GM21390 (cell line): ENCODE data around the gene TMEM74B.

Experiments
- ATAC-seq: cut with Tn5 transposase; IDR thresholded peaks from one replicate; pipeline ENCODE4 v1.9.1; 2021; ENCODE audit not compliant: unreplicated experiment

The TMEM74B gene

DNA sequence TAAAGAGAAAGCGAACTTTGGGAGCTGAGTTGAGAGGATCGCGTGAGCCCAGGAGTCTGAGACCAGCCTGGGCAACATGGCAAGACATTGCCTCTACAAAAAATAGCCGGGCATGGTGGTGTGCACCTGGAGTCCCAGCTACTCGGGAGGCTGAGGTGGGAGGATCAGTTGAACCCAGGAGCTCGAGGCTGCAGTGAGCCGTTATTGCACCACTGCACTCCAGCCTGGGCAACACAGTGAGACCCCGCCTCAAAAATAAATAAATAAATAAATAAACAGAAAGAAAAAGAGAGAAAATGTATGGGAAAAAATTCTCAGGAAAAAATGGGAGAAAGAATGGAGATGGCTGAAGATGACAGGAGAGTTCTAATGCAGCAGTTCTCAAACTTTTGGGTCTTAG, 21.0 kb upstream of the TMEM74B start:
- ATAC-seq: no peak

DNA sequence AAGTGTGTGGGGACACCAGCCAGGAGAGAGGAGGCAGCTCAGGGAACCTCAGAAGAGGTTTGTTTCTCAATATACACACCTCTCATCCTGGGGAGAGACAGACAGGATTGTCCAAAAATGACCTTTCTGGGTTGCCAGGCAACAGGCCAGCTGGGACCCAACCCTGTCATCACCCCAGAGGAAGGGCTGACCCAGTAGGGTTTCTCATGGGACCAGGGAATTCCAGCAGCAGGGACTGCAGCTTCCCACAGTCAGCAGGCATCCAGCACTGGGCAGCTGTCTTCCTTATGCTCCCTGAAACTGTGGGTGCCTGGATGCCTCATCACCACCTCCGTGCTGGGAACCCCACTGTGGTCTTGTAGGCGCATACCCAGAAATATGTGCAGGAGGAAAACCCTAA, 19.8 kb upstream of the TMEM74B start:
- no peak for ATAC-seq

DNA sequence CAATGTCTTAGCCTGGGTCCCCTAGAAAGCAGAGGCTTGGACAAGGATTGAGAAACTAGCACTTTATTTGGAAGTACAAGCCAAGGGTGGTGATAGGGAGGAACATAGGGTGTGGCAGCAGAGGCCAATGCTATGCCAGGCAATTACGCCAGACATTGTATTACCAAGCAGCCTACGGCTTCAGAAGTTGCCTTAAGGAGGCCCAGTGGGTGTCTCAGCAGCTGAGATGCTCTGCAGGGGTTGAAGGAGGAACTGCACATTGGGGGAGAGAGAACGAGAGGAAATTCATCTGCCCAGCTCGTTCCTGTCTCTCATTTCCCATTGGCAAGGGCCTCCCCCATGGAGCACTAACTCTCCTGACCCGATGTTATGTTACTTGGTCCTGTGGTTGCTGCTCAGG, 19.3 kb upstream of the TMEM74B start:
- ATAC-seq: no peak

DNA sequence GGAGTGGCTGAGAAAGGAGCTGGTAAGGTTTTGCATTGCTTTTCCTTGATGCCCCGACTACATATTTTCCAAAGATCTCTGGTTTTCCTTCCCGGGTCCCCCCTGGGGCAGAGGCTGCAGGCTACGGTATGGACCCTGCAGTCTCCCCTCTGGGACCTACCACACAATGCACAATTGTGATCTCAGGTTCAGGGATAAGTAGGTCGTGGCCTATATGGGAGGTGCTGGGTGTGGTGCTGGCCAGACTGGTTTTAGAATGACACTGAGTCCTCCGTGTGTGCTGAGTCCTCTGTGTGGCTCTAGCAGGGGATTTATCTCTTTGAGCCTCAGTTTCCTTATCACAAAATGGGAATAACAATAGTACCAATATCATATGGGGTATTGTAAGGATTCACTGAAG, 18.8 kb upstream of the TMEM74B start:
- ATAC-seq: no peak

DNA sequence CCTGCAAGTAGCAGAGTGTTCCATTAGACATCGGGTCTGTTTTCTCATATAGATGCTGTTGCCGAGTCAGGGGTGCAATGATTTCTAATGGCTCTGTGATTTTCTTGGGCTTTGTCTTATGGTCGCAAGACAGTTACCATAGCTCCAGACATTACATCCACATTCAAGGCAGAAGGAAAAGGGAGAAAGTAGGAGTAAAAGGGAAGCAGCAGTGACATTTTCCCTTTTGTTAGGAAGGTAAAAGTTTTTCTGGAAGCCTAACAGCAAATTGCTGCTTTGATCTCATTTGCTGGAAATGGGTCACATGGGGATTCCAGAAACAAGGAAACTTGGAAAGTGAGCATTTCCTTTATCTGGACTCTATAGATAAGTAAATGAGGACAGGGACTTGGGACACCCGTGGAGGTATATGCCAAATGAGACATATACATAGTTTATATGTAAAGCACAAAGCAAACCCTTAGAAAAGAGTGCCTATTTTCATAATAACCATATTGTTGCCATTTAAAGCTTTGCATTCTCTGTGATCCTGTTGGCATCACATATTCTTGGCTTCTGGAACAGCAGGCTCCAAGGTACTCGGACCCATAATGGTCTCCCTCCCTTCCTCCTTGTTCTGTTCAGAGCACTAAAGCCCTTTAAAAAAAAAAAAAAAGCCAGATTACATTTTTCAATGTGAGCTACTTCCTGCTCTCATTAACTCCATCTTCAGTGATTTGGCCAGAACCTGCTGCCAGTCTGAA, 18.2 kb upstream of the TMEM74B start, which contains the start of gene C20orf202:
Gene C20orf202, plus strand, starts transcription at position 693 of the 743 bp plus-strand sequence. CDS start 132 bp downstream, outside the sequence.
- ATAC-seq: no peak

DNA sequence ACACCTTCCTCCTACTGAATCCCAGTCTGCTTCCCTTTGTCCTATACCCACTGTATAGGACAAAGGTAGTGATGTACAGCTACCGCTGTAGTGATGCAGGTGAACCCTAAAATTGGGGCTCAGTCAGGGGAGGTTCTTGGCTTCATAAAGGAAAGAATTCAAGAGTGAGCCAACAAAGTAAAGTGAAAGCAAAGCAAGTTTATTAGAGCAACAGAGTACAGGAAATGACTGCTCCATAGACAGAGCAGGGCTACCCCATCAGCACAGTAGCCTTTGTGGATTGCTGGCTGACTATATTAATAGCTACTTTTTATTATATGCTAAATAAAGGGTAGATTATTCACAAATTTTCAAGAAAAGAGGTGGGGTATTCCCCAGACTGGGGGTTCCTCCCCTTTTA, 15.2 kb upstream of the TMEM74B start:
- no peak for ATAC-seq

DNA sequence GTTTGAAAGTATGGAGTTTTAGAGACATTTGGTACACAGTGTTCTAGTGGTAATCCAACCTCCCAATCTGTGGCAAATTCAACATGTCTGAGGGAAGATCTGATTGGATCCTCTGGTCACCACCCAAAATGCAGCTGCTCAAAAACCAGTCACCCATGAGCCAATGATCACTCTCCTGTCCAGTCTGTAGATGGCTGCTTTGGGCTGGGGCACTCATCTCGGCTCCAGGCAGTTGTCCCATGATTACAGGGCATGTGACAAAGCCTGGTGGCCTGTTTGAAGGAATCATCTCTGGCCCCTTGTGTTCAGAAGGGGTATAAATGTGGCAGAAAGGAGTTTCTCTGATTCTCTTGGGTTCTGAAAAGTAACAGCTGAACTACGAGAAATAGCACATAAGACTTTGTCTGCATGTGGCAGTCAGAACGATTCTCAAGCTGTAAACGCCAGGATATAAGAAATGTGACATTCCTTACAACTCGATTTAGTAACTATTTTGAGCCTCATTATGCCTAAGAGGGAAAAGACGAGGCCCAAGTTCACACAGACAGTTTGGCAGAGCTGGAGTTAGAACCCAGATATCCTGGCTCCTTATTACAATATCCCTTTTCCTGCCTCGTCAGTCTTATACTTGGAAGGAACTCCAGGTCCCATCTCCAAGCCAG, 14.6 kb upstream of the TMEM74B start:
- ATAC-seq: no peak

DNA sequence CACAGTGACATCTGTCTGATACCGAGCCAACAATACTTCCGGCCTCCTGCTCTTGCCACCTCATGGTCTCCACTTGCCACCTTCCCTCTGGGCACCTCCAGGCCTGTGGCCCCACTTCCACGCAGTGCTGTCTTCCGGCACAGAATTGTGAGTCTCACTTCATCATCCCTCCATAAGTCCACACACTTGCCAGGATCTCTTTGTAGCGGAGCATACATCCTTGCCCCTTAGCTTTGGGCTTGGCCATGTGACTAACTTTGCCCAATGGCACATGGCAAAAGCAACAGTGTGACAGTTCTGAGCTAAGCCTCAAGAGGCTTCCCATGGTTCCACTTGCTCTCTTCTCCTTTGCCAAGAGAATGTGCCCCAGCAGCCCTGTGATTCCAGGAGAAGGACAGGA, 14.0 kb upstream of the TMEM74B start:
- ATAC-seq: no peak

DNA sequence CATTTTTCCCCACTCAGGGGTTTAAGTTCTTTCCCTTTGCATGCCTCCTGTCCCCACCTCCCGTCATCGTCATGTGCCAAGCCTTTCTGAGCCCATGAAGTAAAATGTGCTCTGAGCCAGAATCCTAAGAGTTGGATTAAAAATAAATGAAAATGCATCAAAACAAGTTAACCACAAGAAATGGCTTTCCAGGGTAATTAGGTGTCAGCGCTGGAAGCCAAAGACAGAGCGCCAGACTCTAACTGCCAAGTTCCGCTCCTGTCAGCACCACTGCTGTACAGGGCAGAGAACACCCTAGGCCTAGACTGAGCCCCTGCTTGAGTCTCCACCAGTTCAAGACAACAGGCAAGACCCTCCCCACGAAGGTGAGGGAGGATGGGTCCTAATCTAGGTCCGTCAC, 13.0 kb upstream of the TMEM74B start:
- no peak for ATAC-seq

DNA sequence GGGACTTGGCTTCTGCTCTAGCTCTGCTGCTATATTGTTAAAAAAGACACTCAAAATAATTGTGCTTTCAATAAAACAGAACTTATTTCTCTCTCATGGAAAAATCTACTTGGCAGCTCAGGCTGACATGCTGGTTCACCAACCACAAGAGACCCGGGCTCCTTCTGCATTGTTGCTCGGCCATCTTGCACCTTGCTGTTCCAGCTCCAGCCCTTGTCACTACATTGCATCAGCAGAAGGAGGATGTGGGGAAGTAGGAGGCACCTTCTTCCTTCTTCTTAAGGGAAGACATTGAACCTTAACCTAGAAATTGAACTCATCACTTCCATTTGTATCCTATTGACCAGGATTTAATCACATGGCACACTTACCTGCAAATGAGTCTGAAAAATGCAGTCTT, 11.9 kb upstream of the TMEM74B start:
- ATAC-seq: no peak

DNA sequence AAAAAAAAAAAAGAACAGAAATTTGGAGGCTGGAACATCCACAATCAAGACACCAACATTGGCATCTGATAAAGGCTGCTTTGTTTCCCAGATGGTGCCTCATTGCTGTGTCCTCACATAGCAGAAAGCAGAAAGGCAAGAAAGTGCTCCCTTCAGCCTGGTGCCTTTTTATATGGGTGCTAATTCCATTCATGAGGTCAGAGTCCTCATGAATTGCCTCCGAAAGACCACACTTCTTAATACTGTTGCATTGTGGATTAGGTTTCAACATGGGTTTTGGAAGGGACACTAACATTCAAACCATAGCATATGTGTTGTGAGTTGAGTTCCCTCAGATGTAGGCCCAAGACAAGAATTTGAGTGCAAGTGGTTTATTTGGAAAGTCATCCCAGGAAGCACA, 10.4 kb upstream of the TMEM74B start:
- ATAC-seq: no peak

DNA sequence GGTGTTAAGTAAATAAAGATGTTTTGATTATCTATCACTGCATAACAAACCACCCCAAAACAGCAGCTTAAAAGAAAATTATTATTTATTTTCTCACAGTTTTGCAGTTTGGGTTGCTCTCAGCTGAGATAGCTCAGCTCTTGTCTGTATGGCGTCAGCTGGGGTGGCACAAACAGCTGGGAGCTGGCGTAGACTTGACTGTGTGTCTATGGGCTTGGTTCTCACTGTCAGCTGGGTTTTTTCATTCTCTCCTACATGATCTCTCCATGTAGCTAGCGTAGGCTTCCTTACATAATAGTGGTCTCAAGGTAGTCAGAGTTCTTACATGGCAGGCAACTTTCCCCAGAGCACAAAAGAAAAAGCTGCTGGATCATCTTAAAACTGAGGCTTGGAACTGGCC, 6.5 kb upstream of the TMEM74B start:
- ATAC-seq: no peak

DNA sequence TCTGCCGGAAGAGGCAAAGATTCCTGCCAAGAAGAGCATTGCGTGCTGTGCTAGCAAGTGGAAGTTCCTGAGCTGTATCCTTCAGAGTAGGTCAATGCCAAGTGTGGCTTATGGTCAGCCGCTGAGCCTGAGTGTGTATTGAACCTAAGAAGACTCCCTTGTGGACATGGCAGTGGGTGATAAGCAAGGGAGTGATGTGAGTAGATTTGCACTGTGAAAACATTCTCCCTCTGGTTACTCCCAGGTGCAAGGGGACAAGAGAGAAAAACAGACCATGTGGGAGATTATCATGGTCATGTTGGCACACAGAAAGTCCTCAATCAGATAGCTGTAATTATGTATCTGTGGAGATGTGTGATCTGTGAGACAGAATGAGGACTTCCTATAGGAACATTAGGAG, 6.1 kb upstream of the TMEM74B start:
- no peak for ATAC-seq

DNA sequence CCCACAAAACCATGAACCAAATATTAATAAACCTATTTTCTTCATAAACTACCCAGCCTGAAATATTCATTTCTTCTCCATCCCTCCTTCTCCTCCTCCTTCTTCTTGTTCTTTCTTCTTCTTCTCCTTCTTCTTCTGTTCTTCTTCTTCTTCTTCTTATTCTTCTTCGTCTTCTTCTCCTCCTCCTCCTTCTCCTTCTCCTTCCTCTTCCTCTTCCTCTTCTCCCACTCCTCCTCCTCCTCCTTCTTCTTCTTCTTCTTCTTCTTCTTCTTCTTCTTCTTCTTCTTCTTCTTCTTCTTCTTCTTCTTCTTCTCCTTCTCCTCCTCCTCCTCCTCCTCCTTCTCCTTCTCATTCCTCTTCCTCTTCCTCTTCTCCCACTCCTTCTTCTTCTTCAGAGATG, 5.0 kb upstream of the TMEM74B start:
- no peak for ATAC-seq

DNA sequence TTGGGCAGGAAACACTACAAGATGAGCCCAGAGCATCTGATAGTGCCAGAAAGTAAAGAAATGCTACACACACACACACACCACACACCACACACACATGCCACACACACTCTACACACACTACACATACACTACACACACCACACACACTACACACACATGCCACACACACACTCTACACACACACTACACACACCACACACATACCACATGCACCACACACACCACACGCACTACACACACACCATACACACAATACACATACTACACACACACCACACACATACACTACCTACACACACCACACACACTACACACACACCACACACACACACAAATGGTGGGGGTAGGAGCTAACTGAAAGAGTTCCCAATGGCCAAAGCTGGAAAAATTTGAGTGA, 3.6 kb upstream of the TMEM74B start:
- ATAC-seq: no peak

DNA sequence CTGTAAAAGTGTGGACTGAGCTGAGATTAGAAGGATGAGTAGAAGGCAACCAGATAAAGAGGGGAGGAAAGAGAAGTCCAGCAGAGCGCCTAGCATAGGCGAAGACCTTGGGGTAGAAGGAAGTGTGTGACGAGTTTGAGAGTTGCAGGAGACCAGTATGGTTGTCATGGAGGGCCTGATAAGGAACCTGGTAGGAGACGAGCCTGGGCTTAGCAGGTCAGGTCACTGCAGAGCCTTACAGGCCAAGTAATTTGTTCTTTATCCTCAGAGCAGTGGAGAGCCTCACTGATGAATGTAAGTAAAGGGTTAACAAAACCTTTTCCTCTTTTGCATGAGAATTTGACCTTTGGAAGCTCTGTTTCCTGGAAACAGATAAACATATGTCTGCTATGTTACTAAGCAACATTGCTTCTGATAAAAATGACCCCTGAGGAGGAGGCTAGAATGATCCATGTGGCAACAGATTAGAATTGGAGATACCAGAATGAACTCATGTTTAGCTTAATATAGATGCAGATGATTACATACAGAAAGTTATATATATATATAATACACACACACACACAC, 2.9 kb upstream of the TMEM74B start:
- no peak for ATAC-seq

DNA sequence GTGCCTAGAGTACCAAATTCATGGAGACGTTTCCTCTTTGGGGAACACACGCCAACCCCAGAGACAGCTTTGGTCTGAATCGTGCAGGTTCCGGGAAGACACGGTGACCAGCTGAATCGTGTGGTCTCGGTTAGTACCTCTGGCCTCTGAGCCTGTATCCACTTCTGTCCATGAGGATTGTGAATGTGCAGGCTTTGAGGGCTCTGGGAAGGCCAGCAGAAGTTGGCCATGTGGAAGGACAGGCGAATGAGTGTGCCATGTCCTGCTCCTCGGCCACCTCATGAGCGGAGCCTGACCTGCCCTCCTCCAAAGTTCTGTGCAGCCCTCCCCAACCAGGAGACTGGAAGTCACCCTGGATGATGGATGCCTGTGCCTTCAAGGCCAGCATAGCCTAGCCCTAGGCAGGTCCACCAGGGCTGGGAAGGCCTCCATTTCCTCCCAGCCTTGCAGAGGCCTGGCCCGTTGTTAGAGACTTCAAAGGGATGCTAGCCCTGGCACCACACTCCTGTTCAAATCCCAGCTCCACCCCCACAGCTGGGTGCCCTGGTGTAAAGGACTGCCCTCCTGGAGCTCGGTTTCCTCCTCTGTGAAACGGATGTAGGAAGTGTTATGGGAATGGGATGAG, 1.7 kb upstream of the TMEM74B start:
- no peak for ATAC-seq

DNA sequence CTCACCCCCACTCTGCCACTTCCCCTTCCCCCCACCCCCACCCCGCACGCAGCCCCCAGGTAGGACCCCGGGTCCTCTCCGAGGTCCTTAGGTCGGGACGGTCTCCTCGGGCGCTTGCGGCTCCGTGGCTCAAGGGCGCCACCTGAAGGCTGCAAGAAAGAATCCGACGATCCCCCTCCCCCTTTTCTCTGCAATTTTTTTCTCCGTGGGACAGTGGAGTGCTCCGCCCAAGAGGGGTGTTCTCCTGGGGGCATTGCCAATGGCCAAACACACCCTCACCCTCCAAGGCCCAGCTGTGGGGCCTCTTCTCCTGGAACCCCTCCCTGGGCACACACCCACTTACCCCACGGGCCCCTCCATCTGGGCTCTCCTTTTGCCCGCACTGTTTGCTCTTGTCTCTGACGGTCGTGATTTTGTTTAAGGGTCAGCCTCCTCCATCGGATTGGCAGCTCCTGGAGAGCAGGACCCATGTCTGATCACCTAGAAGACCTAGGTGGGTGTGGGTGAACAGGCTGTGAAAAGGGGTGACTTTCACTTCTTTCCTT, 1.1 kb upstream of the TMEM74B start:
- ATAC-seq: no peak

DNA sequence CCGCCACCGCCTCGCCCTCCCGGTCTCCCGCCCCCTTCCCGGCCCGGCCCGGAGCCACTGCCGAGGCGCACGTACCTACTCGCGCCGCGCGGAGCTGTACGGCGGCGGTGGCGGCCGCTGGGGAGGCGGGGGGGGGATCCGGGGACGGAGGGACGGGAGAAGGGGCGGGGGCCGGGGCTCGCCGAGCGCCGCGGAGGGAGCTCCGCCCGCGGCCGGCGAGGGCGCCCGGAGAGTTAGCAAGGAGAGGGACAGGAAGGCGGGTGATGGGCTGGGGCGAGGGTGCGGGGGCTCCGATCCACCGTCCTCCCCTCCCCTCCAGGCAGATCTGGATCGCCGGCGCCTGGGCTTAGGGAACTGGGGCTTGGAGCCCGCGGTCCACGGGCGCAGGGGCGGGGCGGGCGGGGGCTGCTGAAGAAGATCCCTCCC, 548 bp upstream of the TMEM74B start:
- no peak for ATAC-seq

DNA sequence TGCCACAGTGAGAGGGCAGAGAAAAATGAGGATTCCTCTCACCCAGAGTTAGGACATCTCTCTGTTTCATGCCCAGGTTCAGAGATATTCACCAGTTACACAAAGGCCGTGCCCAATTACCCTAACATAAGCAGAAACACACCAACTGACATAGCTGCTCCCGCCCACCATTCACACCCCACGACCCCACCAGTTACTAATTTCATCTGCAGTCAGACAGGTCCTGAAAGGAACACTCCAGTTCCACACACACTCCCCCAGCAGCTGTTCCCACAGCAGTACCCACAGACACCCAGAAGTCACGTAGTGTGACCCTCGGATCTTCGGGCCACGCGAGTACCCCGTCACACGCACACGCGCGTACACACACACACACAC, 532 bp downstream of the TMEM74B start:
- ATAC-seq: no peak

DNA sequence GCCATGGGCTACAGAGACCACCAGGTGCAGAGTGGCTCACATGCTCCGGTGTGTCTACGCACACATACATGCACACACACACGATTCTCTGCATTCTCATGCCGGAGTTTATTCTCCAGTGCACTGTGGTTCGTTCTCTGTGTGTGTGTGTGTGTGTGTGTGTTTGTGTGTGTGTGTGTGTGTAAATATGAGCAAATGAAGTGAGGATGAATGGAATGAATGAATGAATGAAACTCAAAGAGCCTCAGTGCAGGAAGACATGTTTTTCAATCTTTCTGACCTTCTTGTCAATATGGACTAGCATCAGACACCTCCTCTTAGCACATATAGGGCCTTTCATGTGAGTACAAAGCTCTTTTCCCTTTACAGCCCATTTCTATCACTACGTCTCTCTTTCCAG, 1.6 kb downstream of the TMEM74B start:
- ATAC-seq: no peak

DNA sequence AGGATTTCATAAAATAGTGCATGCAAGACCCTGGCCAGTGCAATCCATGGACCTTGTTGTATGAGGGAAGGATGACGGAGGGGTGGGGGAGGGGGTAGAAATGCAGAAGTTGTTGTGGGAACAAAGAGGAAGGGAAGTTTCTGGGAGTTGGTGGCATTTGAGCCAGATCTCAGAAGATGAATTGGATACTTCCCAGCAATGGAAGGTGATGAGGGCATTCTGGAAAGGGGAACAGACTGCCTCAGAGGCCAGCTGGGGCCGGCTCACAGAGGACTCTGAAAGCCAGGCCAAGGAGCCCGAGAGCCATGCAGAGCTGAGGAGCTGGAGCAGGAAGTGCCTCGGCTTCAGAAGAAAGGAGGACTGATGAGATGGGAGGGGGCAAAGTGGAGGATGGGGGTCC, 2.7 kb downstream of the TMEM74B start:
- no peak for ATAC-seq
